H1 (cell line): Measurements from ENCODE around the gene PAQR4. TPM values are rescaled to one million over a fixed set of nuclear protein-coding genes. Genes with fewer than 3 reads are reported as not detected.

Experiments
- ATF2 ChIP-seq: IDR thresholded peaks from 2 replicates; pipeline ENCODE4 v1.6.1; 2012; ENCODE audit warnings: low read length, inconsistent platforms
- BACH1 ChIP-seq: IDR thresholded peaks from 2 replicates; pipeline ENCODE4 v1.6.1; 2012; ENCODE audit warnings: low read length, improper control_type of control experiment
- BRCA1 ChIP-seq: IDR thresholded peaks from 2 replicates; pipeline ENCODE4 v1.6.1; 2012; ENCODE audit warnings: low read depth, low read length, improper control_type of control experiment
- CBX5 ChIP-seq: fragments of 300-800, 300-1000 bp; sonication (generic); IDR thresholded peaks from 2 replicates; pipeline ENCODE4 v1.7.1; 2016; ENCODE audit warnings: antibody characterized with exemption, low read length, low read depth
- CTCF ChIP-seq, 3 experiments: IDR thresholded peaks; 1 replicate in 2 of 3; 2 replicates in 1 of 3; pipeline versions ENCODE4 v1.5.1 to v1.6.1; 2011; ENCODE audit warnings: low read length in 3 of 3, mild to moderate bottlenecking in 3 of 3, inconsistent platforms in 2 of 3, low read depth in 1 of 3, moderate library complexity in 1 of 3; ENCODE audit not compliant: insufficient read depth in 1 of 3; ENCODE audit errors: control extremely low read depth in 1 of 3
- FOSL1 ChIP-seq: IDR thresholded peaks from 2 replicates; pipeline ENCODE4 v1.6.1; 2011; ENCODE audit warnings: mild to moderate bottlenecking, low read depth, low read length, moderate library complexity; ENCODE audit not compliant: insufficient read depth
- JUND ChIP-seq: IDR thresholded peaks from 2 replicates; pipeline ENCODE4 v1.6.1; 2011; ENCODE audit warnings: mild to moderate bottlenecking, improper control_type of control experiment, low read length
- KDM4A ChIP-seq: IDR thresholded peaks from one replicate; pipeline ENCODE4 v1.7.1; 2012; ENCODE audit warnings: low read depth, mild to moderate bottlenecking, moderate library complexity, low read length, inconsistent platforms; ENCODE audit not compliant: severe bottlenecking
- KDM5A ChIP-seq: fragments of 200-600 bp; IDR thresholded peaks from 2 replicates; pipeline ENCODE4 v1.7.1; 2012; ENCODE audit warnings: mild to moderate bottlenecking, low read length, inconsistent platforms, mixed read lengths
- POLR2A ChIP-seq, 2 experiments: IDR thresholded peaks; 1 replicate in 1 of 2; 2 replicates in 1 of 2; pipeline ENCODE4 v1.6.1; 2011; ENCODE audit warnings: low read depth in 2 of 2, low read length in 2 of 2, mild to moderate bottlenecking in 2 of 2; ENCODE audit errors: control extremely low read depth in 1 of 2
- RAD21 ChIP-seq, 2 experiments: IDR thresholded peaks in 1 of 2; conservative IDR thresholded peaks in 1 of 2; 2 replicates each; pipeline ENCODE4 v1.6.1; 2011; ENCODE audit warnings: low read depth in 2 of 2, low read length in 2 of 2, improper control_type of control experiment in 1 of 2, inconsistent platforms in 1 of 2, mild to moderate bottlenecking in 1 of 2, moderate library complexity in 1 of 2
- SIX5 ChIP-seq: IDR thresholded peaks from 2 replicates; pipeline ENCODE4 v1.6.1; 2011; ENCODE audit warnings: mild to moderate bottlenecking, low read depth, low read length
- TAF1 ChIP-seq: IDR thresholded peaks from 2 replicates; pipeline ENCODE4 v1.6.1; 2011; ENCODE audit warnings: mild to moderate bottlenecking, low read depth, low read length
- TAF7 ChIP-seq: optimal IDR thresholded peaks from 2 replicates; pipeline ENCODE3; 2011; ENCODE audit warnings: low read depth, mild to moderate bottlenecking, inconsistent platforms, low read length, moderate library complexity, borderline replicate concordance
- TBP ChIP-seq: IDR thresholded peaks from 2 replicates; pipeline ENCODE4 v1.6.1; 2011; ENCODE audit warnings: low read depth, low read length, improper control_type of control experiment
- YY1 ChIP-seq: IDR thresholded peaks from 2 replicates; pipeline ENCODE4 v1.6.1; 2011; ENCODE audit warnings: low read depth, mild to moderate bottlenecking, low read length
- polyA plus RNA-seq, 7 experiments: library from polyadenylated mRNA; depleted of rRNA in 3 of 7; stranded (reverse) in 5 of 7; unstranded in 2 of 7; fragments of >200 nt in 5 of 7; fragments of 200-250 nt in 2 of 7; gene quantifications; 1 replicate in 5 of 7; 2 replicates in 1 of 7; 4 replicates in 1 of 7; pipeline versions ENCODE4 v1.2.1 to v1.2.3, GENCODE V29; 2011 to 2013; ENCODE audit warnings: missing spikeins in 2 of 7, mixed read lengths in 2 of 7
- total RNA-seq: library from RNA; stranded (reverse); fragmentation: NEBNext Ultra II Directional; extraction: Animal tissue kit (Norgen Biotek cat#: 25700); gene quantifications from 2 replicates; pipeline ENCODE4 v1.2.1, GENCODE V29; 2021
- TF ChIP-seq, protein P1 (sequence below): IDR thresholded peaks from 2 replicates; pipeline ENCODE4 v1.6.1; 2011; ENCODE audit warnings: low read length, improper control_type of control experiment

Gene PAQR4
- total and polyA plus RNA-seq, 2 of the 8 experiments (the other 6 are each of a cell fraction or from before 2014, with no cell fraction given), result 28.2 to 34.6 TPM

DNA sequence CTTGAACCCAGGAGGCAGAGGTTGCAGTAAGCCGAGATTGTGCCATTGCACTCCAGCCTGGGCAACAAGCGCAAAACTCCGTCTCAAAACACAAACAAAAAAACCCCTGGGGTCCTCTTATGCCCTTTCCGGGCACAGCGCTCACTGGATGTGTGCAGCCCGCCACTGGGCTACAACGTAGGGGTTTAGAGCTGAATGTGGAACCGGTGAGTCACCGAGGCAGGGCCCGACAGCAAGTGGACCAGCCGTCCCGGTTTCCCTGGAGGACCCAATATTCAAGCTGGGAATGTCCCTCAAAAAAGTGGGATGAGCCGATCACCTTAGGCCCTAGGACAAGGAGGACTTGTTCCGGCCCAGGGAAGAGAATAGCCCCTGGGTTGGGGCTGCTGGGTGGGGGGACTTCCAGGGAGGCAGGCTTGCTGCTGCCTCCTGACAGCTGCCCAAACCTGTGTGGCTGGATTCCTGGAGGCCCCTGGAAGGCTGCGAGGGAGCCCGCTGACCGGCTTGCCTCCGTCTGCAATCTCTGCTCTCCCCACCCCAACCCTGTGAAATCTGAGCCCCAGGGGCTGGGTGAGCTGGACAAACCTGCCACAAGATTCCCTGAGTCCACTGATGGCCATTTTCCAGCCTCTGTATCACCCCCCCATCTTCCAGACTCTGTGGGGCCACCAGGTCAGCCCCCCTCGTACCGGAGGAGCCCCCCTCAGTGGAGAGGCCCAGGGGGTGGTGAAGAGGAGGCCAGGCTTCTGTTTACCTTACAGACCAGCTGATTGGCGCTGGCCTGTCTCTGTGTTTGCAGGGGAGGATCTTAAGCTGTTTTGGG, 40.6 kb downstream of the PAQR4 start (continued):
- TF ChIP-seq BRCA1 (no peak), TBP (peak; percentile 69; the same call in 1 of the 2 replicates), KDM4A (no peak), FOSL1 (no peak), BACH1 (no peak), TAF7 (peak; percentile 24), KDM5A (no peak), POLR2A (IDR thresholded peaks at IDR 0.05; ENCODE audit: control extremely low read depth in 1 of 2, low read depth in 2 of 2, low read length in 2 of 2) (peak; percentile 66 to 80), CBX5 (no peak), JUND (no peak), ATF2 (no peak), SIX5 (no peak), RAD21 (IDR thresholded peaks at IDR 0.05 in 1 of 2, conservative IDR thresholded peaks at IDR 0.05 in 1 of 2; ENCODE audit: low read depth in 2 of 2, low read length in 2 of 2) (peak in 1 of 2 experiments; percentile 8; a peak in 1 of 4 replicates), TAF1 (peak; percentile 77), CTCF (IDR thresholded peaks at IDR 0.05; ENCODE audit: control extremely low read depth in 1 of 3, insufficient read depth in 1 of 3, low read depth in 1 of 3, low read length in 3 of 3) (no peak), YY1 (0 out of 2 replicates have a peak, but pooled peaks have one; percentile 49)
- TF ChIP-seq, protein P1, sequence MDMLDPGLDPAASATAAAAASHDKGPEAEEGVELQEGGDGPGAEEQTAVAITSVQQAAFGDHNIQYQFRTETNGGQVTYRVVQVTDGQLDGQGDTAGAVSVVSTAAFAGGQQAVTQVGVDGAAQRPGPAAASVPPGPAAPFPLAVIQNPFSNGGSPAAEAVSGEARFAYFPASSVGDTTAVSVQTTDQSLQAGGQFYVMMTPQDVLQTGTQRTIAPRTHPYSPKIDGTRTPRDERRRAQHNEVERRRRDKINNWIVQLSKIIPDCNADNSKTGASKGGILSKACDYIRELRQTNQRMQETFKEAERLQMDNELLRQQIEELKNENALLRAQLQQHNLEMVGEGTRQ, result no peak
